Stimulated activated CD4-positive, alpha-beta T cell treated with anti-CD3 and anti-CD28 coated beads, Interleukin-2, amount 100 ng/mL, for 4 hours (primary cell): ENCODE measurements around the gene CYP2W1.
A peak's percentile ranks its signal among the peaks of the same experiment; 100 is the strongest.

ENCODE experiments used
- DNase-seq: peaks from one replicate; pipeline ENCODE4 v3.0.0-alpha.2; 2020; ENCODE audit warnings: low read depth

Gene CYP2W1

DNA sequence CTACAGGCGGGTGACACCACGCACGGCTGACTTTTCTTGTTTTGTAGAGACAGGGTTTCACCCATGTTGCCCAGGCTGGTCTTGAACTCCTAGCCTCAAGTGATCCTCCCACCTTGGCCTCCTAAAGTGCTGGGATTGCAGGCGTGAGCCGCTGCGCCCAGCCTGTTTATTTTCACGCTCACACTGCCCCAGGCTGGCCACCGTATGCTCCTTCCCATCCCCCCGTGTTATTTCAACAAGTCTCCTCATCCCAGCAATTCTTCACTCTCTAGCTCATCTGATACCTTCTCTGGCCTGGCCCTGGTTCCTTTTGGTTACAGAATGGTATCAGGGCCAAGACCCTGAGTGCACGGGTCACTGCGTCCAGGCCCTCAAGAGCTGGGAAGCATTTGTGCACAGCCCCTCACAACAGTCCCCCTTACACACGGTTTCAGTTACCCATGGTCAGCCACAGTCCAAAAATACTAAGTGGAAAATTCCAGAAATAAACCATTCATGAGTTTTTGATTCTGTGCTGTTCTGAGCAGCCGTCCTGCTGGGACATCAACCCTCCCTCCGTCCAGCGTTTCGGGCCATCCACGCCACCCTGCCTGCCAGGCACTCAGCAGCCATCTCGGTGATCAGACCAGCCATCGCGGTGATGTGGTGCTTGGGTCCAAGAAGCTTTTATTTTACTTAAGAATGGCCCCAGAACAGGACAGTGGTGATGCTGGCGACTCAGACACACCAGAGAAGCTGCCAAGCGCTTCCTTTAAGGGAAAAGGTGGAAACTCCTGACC lies 16.5 kb upstream of the CYP2W1 start:
- DNase-seq = no peak

DNA sequence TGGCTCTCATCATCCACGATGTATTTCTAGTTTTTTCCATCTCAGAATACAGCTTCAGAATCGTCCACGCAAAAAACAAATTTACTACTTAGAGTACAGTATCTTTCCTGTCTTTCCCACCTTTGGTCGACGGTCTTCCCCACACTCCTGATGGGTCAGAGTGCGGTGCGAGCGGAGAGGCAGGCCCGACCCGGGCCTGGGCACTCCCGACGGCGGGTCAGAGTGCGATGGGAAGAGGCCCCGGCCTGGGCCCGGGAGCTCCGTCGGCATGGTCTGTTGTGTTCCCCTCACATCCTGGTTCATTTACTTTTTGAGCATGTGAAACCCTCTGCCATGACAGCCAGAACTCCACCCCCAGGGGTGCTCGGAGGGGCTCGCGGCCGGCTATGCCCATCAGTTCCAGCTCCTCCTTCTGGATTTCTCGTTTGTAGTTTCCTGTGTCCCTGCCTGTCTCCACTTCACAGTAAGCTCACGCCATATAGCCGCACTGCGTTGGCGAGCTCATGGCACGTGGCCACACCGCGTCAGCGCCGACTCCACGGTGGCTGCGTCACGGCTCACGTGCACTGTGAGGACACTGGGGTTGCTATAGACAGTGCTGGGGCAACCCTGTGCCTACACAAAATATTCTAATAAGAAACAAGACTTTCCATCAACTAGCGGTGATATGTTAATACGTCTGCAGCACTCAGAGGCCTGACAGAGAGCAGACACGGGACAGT lies 15.5 kb upstream of the CYP2W1 start:
- DNase-seq = no peak

DNA sequence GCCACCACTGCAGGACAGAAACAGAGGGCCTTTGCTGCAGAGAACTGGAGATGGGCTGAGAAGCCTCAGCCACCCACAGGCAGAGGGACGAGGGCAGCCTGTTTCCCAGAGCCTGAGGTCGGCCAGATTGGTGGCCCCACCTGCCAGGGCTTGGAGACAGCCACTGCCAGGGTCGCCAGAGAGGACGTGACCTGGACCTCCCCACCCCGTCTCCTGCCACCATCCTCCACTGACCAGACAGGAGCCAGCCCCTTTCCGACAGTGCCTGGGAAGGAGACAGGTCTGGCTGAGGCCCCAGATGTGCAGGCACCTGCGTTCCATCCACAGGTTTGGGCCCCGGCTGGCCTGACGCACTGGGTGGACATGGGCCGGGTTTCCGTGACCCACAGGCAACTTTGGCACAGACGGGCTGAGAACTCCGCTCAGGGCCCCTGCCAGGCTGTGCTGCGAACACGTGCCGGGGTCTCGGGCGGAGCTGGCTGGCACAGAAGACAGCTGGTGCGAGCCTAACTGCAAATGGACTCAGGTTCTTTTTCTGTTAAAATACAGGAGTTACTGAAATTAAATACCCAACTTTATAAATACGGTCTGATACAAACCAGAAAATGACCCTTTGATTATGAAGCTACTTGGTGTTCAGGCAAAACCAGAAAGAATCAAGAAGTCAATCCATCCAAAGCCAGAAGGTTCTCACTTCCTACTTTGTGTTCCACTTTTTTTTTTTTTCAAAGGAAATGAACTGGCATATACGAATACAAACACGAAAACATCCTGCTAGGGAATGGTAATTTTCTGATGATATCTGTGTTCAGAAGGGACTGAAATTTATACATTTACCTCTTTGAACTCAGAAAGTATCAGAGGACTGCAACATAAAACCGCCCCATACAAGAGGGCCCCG lies 14.5 kb upstream of the CYP2W1 start:
- DNase-seq = no peak

DNA sequence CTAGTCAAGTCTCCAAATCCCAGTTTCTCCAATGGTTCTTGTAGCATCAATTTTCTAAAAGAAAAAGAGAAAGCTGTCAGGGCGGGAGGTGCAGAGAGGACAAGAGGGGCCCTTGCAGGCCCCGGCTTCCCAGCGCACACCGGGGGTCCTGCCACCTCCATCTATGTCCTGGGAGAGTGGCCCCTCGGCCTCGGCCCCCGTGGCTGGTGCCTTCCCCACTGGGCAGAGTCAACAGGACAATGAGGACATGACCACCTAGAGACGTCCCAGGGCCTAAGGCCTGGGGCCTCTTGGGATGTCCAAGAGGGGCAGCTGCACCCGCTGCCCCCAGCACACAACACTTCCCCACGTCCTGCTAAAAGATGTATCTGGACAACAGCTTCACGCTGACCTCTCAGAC lies 13.6 kb upstream of the CYP2W1 start:
- DNase-seq = no peak

DNA sequence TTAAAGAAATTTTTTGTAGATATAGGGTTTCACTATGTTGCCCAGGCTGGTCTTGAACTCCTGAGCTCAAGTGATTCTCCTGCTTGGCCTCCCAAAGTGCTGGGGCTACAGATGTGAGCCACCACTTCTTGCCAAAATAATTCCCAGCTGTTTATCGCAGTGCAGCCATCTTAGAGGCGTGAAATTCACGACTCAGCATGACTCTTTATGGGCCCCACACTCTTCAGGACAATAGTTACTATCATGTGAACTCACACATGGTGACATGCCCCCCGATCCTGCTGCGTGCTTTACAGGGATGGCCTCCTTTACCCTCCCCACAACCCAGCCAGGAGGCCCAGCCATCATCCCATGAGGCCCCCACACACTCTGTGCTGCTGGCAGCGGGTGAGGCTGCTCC lies 12.2 kb upstream of the CYP2W1 start:
- no peak for DNase-seq

DNA sequence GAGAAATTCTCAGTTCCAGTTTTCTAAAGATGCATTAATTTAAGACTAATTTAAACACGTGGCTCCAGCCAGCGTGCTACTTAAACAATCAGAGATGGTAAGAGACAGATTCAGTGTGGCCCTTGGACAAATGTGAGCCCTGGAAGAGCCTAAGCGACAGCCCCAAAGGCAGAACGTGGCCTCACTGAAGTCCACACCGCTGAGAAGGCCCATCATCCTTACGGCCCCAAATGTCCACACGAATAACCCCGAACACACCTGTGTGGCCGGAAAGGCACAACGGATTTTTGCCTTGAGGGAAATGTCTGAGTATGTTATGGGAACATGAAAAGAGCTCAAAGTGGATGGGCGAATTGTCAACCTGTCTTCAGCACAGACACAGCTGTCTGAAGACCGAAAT lies 10.9 kb upstream of the CYP2W1 start:
- DNase-seq = no peak

DNA sequence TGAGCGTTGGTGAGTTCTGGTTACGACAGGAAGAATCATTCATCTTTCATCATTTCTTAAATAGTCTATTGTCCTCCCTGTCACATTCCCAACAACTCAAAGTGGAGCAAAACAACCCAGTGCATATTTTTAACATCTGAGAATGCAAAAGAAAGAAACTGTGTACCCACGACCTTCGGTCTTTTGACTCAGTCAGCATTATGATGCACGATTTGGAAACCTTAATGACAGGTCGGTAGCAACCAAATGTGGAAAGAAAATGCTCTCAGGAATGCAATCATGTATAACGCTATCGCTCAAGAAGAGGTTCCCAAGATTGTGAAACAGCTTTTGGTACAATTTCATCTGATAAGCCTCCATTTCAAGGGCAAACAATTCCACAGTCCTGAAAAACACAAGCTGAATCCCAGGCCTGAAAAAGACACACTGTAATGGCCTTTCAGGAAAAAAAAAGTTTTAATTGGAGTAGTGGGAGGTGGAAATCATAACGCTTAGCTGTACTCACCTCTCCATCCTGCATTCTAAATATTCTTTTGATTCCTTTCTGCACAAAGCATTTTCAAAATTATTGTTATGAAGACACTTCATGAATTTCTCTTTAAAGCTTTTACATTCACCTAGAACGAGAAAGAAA lies 10.2 kb upstream of the CYP2W1 start:
- DNase-seq = no peak

DNA sequence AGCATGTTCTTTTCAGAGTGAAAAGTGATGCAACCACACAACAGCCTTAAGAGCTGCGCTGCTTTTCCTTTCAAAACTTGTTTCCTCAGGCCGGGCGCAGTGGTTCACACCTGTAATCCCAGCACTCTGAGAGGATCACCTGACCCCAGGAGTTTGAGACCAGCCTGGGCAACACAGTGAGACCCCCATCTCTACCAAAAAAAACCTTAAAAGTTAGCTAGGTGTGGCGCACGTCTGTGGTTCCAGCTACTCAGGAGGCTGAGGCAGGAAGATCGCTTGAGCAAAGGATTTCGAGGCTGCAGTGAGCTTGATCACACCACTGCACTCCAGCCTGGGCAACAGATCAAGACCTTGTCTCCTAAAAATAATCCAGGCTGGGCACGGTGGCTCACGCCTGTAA lies 9.7 kb upstream of the CYP2W1 start:
- no peak for DNase-seq

DNA sequence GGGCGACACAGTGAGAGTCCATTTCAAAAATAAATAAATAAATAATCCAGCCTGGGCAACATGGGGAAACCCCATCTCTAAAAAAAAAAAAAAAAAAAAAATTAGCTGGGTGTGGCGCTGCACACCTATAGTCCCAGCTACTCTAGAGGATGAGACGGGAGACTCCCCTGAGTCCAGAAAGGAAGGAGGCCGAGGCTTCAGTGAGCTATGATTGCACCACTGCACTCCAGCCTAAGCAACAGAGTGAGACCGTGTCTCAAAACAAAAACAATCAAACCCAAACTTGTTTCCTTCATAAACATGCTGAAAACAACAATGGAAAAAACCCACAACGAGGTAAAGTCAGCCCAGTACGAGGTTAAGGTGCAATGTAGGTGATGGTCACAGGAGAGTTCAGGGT lies 8.8 kb upstream of the CYP2W1 start:
- no peak for DNase-seq

DNA sequence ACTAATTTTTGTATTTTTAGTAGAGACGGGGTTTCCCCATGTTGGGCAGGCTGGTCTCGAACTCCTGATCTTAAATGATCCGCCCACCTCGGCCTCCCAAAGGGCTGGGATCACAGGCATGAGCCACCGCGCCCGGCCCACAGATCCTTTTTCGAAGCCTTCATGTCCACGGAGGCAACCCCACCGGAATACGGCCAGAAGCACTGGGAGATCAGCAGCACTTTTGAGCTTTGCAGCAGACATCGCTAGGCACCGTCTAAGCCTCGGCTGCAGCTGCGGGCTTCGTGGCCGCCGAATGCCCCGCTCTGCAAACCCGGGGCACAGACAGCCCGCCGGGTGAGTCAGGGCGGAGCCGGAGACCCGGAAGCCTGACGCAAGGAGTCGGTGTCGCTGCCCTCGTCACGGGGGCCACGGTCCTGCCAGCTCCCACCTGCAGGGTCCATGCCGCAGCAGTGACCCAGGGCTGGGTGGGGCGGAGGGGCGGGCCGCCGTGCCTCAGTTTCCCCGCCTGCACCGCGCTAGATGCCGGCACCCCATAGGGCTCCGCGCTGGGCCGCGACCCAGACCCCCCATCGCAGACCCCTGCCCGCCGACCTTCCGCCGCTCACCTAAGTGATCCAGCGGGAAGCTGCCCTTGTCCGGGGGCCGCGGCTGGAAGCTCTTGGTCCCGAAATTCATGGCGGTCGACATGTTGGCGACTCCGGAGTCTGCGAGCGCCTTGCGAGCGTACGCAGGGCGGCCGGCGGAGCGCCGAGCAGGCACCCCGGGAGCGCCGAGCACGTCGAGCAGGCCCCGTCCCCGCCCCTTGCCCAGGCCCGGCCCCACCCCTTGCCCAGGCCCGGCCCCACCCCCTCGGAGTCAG lies 7.9 kb upstream of the CYP2W1 start, which contains the start of gene COX19:
Gene COX19 (minus strand): TSS at position 730 of the 862 bp plus-strand sequence. CDS start 40 bp downstream, at position 690.
- peak; percentile 88 for DNase-seq

DNA sequence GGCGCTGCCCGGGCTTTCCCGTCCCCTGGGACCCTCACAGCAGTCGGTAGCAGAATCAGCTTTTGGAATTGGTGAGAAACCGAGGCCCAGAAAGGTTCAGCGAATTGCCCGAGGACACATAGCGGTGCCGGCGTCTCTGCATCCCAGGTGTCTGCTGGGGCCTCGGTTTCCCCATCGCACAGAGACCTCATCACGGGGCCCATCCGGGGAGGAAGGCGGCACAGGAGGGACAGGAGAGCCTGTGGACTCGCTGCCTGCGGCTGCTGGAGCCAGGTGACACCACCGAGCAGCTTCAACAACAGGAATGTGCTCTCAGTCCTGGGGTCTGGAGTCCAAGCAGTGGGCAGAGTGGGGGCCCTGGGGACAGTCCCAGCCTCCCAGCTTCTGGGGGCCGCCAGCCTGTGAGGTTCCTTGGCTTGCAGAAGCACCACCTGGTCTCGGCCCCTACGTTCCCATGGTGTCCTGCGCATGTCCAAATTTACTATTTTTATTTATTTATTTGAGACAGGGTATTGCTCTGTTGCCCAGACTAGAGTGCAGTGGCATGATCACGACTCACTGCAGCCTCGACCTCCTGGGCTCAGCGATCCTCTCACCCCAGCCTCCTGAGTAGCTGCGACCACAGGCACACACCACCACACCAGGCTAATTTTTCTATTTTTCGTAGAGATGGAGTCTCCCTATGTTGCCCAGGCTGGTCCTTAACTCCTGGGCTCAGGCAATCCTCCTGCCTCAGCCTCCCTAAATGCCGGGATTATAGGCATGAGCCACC lies 7.1 kb upstream of the CYP2W1 start:
- no peak for DNase-seq

DNA sequence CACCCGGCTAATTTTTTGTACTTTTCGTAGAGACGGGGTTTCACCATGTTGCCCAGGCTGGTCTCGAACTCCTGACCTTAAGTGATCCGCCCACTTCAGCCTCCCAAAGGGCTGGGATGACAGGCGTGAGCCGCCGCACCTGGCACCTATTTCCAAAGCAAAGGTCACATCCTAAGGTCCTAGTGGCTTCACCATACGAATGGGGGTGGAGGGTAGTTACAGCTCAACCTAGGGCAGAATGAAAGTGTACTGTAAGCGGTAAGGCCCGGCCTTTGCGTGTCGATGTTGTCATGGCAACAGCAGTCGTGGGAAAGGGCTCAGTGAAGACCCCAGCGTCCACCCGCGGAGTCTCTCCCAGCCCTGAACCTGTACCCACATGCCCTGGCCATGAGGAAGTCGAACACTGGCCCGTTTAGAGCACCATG lies 6.1 kb upstream of the CYP2W1 start:
- no peak for DNase-seq

DNA sequence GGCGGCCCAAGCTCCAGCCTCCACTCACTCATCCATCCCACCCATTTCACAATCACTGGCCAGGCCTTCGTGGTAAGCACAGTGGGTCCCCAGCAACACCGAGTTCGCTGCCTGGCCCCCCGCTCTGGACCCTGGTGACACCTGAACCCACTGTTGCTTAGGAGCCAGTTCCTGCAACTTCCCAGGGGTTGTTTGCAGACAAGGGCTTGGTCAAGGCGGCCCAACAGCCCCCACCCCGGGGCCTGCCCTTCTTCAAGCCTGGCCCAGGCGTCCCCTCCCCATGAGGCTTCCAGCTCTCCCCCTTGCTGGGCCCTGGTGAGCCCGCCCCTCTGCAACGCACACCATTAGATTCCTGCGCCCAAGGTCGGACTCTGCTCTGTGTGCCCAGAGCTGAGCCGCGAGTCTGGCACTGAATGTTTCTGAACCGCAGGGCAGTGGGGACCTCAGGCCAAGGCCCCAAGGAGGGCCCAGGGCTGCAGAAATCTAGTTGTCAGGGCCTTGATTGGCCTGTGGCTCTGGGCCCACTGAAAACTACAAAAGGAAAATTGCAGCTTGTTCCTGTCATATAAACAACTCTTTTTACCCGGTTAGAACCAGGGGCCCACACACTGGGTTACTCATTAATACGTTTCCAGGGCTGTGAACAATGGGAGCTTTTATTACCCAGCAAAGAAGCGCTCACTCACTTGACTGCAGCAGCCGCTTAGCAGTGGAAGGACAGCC lies 5.5 kb upstream of the CYP2W1 start:
- no peak for DNase-seq

DNA sequence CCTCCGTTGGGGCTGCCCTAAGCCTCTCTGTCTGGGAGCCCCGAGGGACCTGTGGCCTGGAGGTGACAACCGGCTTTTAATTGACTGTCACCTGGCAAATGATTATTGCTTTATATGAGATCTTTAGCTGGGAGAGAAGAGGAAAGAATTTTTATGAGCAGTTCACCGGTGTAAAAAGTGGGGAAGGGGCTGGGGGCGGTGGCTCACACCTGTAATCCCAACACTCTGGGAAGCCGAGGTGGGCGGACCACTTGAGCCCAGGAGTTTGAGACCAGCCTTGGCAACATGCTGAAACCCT lies 5.0 kb upstream of the CYP2W1 start:
- DNase-seq = no peak

DNA sequence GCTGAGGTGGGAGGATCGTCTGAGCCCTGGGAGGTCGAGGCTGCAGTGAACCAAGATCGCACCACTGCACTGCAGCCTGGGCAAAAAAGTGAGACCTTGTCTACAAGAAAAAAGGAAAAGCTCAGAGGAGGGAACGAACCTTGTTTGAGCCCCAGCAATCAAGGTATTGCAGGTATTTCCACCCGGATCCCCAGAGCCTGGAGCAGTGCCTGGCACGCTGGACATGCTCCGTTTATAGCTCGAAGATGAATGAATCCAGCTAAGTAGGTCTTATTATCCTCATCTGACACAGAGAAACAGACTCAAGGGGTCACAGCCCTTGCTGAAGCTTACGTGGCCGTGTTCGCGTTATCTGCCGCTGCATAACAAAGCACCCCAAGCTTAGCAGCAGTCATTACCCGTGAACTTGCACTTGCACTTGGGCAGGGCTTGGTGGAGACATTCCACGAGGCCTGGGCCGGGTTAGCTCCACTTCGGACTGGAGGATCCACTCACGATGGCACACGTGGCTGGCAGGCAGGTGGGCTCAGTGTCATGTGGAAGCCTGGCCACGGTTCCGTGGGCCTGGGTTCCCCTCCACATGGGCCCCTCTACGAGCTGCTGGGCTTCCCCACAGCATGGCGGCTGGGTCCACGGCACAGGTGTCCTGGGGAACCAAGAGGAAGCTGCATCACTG lies 4.4 kb upstream of the CYP2W1 start:
- DNase-seq = no peak

DNA sequence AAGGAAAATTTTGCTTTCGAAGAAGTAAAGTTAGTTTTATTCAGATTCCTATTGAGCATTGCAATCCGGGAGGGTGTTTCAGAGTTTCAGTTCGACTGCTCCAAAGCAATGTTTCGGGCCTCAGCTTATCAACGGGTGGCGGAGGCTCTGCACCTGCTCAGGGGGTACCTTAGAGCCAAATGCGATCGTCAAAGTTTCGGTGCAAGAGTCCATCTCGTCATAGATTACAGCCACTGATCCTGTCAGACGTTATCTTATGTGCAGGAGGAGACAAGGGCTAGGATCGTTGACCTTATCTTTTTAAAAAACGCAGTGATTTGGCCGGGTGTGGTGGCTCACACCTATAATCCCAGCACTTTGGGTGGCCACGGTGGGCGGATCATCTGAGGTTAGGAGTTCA lies 3.8 kb upstream of the CYP2W1 start:
- no peak for DNase-seq

DNA sequence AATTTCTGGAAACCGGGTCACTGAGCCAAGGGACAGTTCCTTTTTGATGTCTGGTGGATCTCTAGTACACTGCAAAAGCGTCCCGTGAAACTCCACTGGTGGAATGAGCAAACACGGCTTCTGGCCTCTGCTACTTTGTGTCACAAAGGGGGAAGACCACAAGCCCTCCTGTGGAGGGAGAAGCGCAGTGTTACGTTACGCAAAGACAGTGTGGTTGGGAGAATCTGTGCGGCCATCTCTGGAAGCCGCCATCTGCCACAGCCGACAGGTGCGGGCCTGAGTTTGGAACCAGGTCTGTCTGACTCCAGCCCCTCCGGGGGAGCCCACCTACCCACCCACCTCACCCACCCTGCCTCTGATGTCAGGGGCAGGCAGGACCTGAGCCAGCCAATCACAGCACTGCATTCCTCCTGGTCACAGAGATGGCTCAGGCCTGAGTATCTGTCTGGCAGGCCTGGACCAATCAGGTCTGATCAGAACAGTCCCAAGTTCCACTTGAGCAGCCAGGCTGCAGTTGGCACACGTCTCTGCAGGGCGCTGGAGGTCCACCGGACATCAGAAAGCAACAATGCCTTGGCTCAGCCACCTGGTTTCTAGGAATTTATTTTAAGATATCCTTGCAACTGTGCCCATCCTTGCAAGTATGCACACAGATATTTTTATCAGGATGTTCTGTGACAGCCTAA lies 3.0 kb upstream of the CYP2W1 start:
- no peak for DNase-seq

DNA sequence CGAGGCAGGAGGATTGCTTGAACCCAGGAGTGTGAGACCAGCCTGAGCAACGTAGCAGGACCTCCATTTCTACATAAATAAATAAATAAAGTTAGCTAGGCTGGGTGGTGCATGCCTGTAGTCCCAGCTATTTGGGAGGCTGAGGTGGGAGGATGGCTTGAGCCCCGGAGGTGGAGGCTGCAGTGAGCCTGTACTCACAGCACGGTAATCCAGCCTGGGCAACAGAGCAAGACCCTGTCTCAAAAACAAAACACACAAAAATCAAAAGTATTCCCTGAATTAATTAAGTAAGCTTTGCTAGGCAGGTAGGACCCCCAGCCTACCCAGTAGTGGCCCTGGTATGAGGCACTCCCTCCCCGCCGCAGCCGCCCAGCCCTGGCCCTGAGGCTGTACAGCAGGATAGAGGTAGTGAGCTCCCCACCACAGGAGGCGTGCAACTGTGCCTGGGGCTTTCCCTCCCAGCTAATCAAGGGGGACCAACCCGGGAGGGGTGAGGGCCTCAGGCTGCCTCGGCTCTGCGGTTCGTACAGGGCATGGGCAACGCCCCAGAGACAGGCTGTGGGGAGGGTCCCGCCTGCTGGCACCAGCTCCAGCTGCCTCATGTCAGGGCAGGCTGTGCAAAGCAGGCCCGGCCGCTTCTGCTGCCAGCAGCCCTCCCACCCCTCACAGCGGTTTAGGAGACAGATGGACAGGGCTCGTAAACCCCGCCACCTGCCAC lies 1.0 kb upstream of the CYP2W1 start:
- no peak for DNase-seq
